SK-N-MC (cell line): ENCODE data around the gene GLT8D2.
A peak's percentile ranks its signal among the peaks of the same experiment; 100 is the strongest.

Experiments used
- DNase-seq: peaks from one replicate; pipeline ENCODE4 v3.0.0-alpha.2; 2011; ENCODE audit warnings: low read depth, low spot score
- H3K27ac ChIP-seq: fragments of 200-600 bp; sonication (generic); 2 replicates; pipeline ENCODE4 v1.5.1; 2016; ENCODE audit warnings: mixed run types
- H3K36me3 ChIP-seq: fragments of 200-600 bp; sonication (generic); 2 replicates; pipeline ENCODE4 v1.6.1; 2017; ENCODE audit warnings: antibody characterized with exemption, low read length, mixed read lengths; ENCODE audit not compliant: insufficient read depth
- H3K4me3 ChIP-seq: fragments of 200-600 bp; sonication (generic); 2 replicates; pipeline ENCODE4 v1.5.1; 2016
- H3K9ac ChIP-seq: fragments of 200-600 bp; sonication (generic); 2 replicates; pipeline ENCODE4 v1.8.0; 2017; ENCODE audit warnings: mixed run types, mixed read lengths; ENCODE audit not compliant: insufficient read length
- H3K9me3 ChIP-seq: fragments of 200-600 bp; sonication (generic); 2 replicates; pipeline ENCODE4 v1.6.1; 2017; ENCODE audit warnings: low read depth, mild to moderate bottlenecking, antibody characterized with exemption, low read length, moderate library complexity, mixed read lengths
- EZH2 ChIP-seq: fragments of 200-600 bp; sonication (generic); IDR thresholded peaks from one replicate; pipeline ENCODE4 v1.6.1; 2017; ENCODE audit warnings: antibody characterized with exemption
- FOXP2 ChIP-seq: optimal IDR thresholded peaks from 2 replicates; pipeline ENCODE3; 2011; ENCODE audit warnings: mild to moderate bottlenecking, moderate library complexity; ENCODE audit not compliant: insufficient read depth; ENCODE audit errors: extremely low read length, control extremely low read depth
- POLR2AphosphoS5 ChIP-seq: IDR thresholded peaks from 2 replicates; pipeline ENCODE4 v1.6.1; 2012; ENCODE audit warnings: mild to moderate bottlenecking, low read depth, low read length, borderline replicate concordance

GLT8D2 gene

DNA sequence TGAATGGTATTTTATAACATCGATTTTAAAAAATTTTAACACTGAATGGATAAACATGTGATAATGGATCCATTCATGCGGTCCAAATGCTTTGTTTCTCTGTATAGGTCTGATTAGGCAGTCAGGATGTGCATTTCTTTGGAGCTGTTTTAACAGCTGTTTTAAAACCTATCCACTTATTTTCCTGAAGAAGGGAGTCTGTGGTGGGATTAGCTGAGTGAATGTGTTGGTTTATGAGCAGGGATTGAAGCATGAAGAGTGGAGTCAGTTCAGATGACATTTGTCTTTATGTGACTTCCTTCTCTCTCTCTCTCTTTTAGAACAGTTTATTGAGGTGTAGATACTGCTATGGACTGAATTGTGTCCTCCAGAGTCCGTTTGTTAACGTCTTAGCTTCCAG is 37.7 kb downstream of the GLT8D2 start:
- Histone ChIP-seq H3K27ac (no peak overlapping the region), H3K9ac (no peak overlapping the region), H3K4me3 (no peak overlapping the region), H3K36me3 (no peaks in the 10 kb centered on the region), H3K9me3 (no peaks in the 10 kb centered on the region)
- TF ChIP-seq FOXP2, result no peak
- DNase-seq, result no peak

DNA sequence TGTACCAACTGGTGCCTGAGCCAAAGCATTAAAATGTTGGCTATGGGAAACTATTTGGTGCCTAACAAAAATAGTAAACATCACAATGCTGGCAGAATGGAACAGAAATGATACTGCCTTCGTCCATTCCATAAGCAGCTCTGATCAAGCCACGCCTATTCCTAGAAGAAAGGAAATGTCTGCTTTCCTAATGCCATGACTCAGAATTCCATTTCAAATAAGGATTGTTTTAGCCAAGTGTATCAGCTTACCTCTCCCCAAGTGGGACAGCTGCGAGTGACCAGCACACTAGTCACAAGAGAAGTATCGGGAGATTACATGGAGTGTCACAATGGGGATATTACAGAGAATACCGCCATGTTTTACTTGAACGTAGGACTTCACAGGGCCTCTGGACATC is 38.7 kb downstream of the GLT8D2 start:
- H3K27ac ChIP-seq, result no peak overlapping the region
- no peak overlapping the region for H3K4me3 ChIP-seq
- DNase-seq, result no peak
- H3K9ac ChIP-seq, result no peak overlapping the region
- TF ChIP-seq FOXP2 (no peak), EZH2 (no peak), POLR2AphosphoS5 (no peak)
- H3K9me3 ChIP-seq, result no peaks in the 10 kb centered on the region
- H3K36me3 ChIP-seq, result no peaks in the 10 kb centered on the region

DNA sequence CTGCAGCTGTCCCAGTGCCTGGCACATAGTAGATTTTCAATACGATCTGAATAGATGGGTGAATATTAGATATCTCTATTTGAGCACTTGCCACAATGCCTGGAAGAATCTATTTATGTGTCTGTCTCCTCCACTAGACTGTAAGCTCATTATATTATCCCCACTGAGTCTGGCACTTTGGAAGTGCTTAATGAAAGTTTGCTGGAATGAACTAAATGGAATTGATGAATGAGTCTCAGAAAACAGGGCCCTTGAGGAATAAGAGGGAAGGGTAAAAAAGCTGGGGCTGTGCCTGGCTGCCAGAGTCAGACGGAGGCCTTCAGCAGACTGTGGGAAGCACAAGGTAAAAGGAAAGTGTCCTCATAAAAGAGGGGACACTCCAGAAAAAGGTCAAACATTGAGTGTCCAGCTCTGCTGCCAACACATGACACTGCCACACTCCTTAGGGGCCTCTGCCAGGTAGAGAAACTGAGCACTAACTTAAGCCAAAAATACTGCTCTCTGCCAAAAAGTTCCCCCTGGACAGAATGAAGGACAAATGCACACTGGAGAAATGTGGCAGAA is 39.3 kb downstream of the GLT8D2 start:
- no peak for TF ChIP-seq FOXP2
- TF ChIP-seq POLR2AphosphoS5, result no peak
- TF ChIP-seq EZH2, result no peak
- no peak overlapping the region for H3K4me3 ChIP-seq
- no peaks in the 10 kb centered on the region for H3K9me3 ChIP-seq
- no peak overlapping the region for H3K9ac ChIP-seq
- no peaks in the 10 kb centered on the region for H3K36me3 ChIP-seq
- no peak for DNase-seq
- no peak overlapping the region for H3K27ac ChIP-seq

DNA sequence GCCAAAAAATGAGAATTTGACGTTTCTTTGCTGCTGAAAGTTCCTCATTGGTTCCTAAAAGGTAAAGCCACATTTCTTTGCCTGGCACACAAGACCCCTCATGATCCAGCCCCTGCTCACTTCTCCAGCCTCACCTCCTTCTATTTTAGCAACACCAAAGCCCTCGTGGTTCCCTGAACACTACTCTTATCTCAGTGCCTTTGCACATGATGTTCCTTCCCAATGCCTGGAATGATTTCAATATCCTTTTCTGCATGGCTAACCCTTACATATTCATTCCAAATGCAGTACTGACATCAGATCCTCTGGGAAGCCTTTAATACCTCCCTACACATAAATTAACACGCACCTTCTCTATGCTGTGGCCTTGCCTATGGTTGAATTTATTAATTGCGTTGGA is 39.9 kb downstream of the GLT8D2 start:
- Histone ChIP-seq H3K9me3 (no peaks in the 10 kb centered on the region), H3K4me3 (no peak overlapping the region), H3K36me3 (no peaks in the 10 kb centered on the region), H3K9ac (no peak overlapping the region), H3K27ac (no peak overlapping the region)
- TF ChIP-seq EZH2 (no peak), POLR2AphosphoS5 (no peak), FOXP2 (no peak)
- no peak for DNase-seq

DNA sequence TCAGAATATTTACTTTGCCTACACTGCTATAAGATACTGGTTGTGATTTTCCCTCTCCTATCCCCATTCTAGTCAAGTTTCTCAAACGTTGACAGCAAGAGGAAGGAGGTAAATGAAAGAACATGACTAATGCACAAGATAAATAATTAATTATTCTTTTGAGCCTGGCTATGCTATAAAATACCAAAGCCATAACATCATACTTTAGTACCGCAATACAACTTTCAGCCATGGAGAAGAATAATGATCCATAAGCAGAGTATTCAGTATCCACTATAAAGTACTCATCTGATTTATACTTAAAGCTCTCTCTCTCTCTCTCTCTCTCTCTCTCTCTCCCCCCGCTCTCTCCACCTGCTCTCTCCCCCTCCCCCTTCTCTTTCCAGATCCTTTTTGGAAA is 43.1 kb downstream of the GLT8D2 start:
- TF ChIP-seq FOXP2 (no peak), EZH2 (no peak), POLR2AphosphoS5 (no peak)
- no peak for DNase-seq
- no peak overlapping the region for H3K9ac ChIP-seq

DNA sequence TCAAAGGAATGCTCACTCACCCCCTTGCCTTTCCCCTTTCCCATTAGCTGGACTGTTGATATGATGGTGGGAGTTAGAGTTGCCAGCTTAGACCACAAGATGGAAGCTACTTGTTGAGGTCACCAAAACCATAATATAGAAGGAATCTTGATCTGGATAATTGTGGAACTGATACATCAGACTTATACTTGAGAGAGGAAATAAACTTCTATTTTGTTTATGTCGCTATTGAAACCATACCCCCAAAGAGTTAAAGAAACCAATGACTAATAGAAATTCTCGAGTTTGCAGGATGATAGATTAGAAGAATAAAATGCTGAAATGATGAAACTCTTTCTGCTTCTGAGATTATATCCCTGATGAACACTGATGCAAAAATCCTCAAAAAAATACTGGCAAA is 46.4 kb downstream of the GLT8D2 start:
- DNase-seq, result no peak
- no peak overlapping the region for H3K9ac ChIP-seq
- H3K9me3 ChIP-seq, result no peaks in the 10 kb centered on the region
- no peaks in the 10 kb centered on the region for H3K36me3 ChIP-seq
- no peak for TF ChIP-seq EZH2
- TF ChIP-seq POLR2AphosphoS5, result no peak
- TF ChIP-seq FOXP2, result no peak
- no peak overlapping the region for H3K4me3 ChIP-seq
- H3K27ac ChIP-seq, result no peak overlapping the region

More for the DNA sequence above, 43.1 kb downstream of the GLT8D2 start:
- Histone ChIP-seq H3K4me3 (no peak overlapping the region), H3K36me3 (no peaks in the 10 kb centered on the region), H3K27ac (no peak overlapping the region), H3K9me3 (no peaks in the 10 kb centered on the region)

DNA sequence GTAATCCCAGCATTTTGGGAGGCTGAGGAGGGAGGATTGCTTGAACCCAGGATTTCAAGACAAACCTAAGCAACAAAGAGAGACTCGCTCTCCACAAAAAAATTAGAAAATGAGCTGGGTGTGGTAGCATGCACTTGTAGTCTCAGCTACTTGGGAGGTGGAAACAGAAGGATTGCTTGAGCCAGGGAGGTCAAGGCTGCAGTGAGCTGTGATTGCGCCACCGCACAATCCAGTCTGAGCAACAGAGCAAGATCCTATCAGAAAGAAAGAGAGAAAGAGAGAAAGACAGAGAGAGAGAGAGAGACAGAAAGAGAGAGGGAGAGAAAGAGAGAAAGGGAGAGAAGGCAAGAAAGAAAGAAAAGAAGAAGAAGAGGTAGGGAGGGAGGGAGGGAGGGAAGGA is 47.3 kb downstream of the GLT8D2 start:
- Histone ChIP-seq H3K9ac (no peak overlapping the region), H3K9me3 (no peaks in the 10 kb centered on the region), H3K36me3 (no peaks in the 10 kb centered on the region), H3K4me3 (no peak overlapping the region), H3K27ac (no peak overlapping the region)
- TF ChIP-seq POLR2AphosphoS5 (no peak), EZH2 (no peak), FOXP2 (no peak)
- DNase-seq, result no peak

DNA sequence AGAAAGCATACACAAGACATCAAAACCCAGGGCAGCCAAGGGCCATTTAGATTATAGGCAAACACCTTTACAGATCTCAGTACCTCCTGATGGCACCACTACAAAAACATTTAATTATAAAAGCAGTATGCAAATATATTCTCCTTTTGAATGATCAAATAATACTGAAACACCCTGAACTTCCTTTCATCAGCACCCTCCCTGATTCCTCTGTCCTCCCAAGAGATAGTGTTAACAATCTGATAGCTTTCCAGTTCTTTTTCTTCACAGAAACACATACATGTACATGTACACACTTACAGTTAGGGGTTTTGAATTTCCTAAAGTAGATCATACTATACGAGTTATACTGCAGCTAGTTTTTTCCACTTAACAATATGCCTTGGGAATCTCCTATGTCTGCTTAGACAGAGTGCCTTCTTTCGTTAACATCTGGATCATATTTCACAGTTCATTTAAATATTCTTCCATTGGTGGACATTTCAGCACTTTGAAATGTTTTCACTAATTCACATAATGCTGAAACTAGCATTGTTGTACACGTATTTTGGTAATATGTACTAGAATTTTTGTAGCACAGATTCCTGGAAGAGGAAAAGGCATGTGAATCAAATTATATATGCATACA is 49.1 kb downstream of the GLT8D2 start:
- peak; percentile 78 for DNase-seq
- H3K4me3 ChIP-seq, result peak overlapping the region; percentile 74
- H3K9ac ChIP-seq, result peak overlapping the region; percentile 69
- TF ChIP-seq FOXP2, result no peak
- peak; percentile 18; the same call in 1 of the 2 replicates for TF ChIP-seq POLR2AphosphoS5
- TF ChIP-seq EZH2, result no peak
- no peaks in the 10 kb centered on the region for H3K36me3 ChIP-seq
- peak overlapping the region; percentile 94 for H3K27ac ChIP-seq
- H3K9me3 ChIP-seq, result no peaks in the 10 kb centered on the region

DNA sequence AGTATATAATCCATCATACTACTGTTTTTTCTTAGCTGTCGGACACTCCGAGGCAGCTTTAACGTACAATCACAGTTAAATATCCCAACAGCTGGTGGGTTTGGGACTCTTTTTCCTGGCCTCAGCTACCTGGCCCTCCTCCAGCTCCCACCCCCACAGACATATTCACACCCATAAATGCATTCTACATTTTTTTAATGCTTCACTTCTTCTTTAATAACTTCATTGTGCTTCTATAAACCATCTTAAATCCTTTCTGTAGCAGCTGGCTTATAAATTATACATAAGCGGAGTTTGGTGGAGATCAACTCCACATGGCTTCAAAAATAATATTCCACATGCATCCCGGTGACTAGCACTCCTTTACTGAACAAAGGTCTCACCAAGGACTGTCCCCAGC is 51.0 kb downstream of the GLT8D2 start:
- no peak for TF ChIP-seq FOXP2
- TF ChIP-seq EZH2, result no peak
- TF ChIP-seq POLR2AphosphoS5, result no peak; the same call in 1 of the 2 replicates
- no peaks in the 10 kb centered on the region for H3K9me3 ChIP-seq
- no peaks in the 10 kb centered on the region for H3K36me3 ChIP-seq
- H3K27ac ChIP-seq, result peak overlapping the region; percentile 94
- H3K9ac ChIP-seq, result peak overlapping the region; percentile 43
- H3K4me3 ChIP-seq, result peak overlapping the region; percentile 54
- DNase-seq, result peak; percentile 28
